Stimulated activated CD4-positive, alpha-beta T cell treated with anti-CD3 and anti-CD28 coated beads, TNF-alpha, amount 100 ng/mL, for 24 hours (primary cell): Measurements from ENCODE around the gene SPRR2A.
"Not testable (repeated sequence)": the region's sequence is repeated elsewhere in the genome, so short reads cannot be mapped to it uniquely, and the experiment has no call there.

Experiments used
- DNase-seq, 3 experiments: peaks; one replicate each; pipeline ENCODE4 v3.0.0-alpha.2; 2020; ENCODE audit warnings: low read depth in 3 of 3

SPRR2A gene

DNA sequence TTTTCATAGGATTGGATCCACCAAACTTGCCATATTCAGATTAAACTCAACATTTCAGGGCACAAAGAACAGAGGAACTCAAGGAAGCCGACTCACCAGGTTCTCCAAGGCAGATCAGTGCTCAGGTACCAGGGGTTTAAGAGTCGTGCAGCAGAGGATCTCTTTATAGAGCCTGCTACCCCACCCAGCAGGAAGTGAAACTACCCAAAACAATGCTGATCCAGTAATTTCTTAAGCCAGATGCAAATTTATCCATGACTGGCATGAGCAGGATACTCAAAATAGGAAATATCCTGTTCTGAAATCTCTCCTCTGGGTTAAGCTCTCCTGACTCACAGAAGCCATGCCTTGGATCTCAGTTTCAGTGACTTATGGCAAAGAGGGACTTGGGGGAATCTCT is at the start of gene SPRR2A:
Gene SPRR2A (minus strand): TSS at position 138 of the 400 bp plus-strand sequence. CDS start 777 bp downstream, outside the sequence.
- DNase-seq, result no peak

- DNase-seq, result no peak
Measured at GRCh38 chr1:153100245-153100644, 42.9 kb upstream of the SPRR2A start.

GRCh38 chr1:153099461-153100045 is 42.2 kb upstream of the SPRR2A start:
- no peak for DNase-seq

DNA sequence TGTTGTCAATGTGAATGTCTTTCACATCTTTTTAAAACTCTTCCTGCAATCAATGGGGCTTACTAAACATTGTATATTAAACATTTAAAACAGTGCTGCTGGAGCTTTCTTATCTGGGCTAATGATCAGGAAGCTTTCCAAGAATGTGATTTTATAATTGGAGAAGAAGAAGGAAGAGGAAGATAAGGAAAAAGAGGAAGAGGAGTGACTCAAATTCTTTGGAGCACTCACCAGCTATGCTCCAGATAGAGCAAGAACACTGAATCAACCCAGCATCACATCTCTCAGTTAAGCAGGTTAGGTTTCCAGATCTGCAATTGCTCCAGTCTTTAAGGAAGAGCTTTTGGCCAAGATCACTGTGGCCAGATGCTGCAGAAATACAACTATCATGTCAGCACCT is 38.5 kb upstream of the SPRR2A start:
- DNase-seq, result no peak

DNA sequence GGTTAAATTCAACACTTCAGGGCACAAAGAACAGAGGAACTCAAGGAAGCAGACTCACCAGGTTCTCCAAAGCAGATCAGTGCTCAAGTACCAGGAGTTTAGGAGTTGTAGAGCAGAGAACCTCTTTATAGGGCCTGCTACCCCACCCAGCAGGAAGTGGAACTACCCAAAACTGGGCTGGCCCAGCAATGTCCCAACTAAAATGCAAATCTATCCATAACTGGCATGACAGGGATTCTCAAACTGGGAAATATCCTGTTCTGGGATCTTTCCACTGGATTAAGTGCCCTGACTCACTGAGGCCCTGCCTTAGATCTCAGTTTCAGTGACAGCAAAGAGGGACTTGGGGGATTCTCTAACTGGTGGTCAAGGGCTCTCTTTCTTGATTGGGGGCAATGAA is 37.1 kb upstream of the SPRR2A start, which contains the start of gene SPRR2E:
Gene SPRR2E (minus strand): TSS at position 101 of the 400 bp plus-strand sequence. CDS start 775 bp downstream, outside the sequence.
- no peak for DNase-seq

DNA sequence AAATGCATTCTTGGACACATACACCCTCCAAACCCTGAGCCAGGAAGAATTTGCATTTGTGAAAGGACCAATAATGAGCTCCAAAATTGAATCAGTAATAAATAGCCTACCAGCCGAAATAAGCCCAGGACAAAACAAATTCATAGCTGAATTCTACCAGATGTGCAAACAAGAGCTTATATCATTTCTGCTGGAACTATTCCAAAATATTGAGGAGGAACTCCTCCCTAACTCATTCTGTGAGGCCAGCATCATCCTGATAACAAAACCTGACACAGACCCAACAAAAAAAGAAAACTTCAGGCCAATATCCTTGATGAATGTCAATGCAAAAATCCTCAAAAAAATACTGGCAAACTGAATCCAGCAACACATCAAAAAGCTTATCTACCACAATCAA is 30.3 kb upstream of the SPRR2A start:
- DNase-seq, result no peak

DNA sequence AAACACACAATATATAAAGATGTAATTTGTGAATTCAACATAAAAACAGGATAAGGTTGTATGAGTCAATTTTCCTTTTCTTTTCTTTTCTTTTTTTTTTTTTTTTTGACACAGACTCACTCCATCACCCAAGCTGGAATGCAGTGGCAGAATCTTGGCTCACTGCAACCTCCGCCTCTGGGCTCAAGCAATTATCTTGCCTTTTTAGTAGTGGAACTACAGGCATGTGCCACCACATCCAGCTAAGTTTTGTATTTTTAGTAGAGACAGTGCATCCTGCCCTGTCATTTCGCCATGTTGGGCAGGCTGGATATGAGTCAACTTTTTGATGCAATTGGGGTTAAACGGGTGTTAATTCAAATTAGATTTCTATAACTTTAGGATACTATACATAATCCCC is 24.4 kb upstream of the SPRR2A start:
- DNase-seq, result no peak

GRCh38 chr1:153072806-153073726 is 15.8 kb upstream of the SPRR2A start:
- no peak for DNase-seq

DNA sequence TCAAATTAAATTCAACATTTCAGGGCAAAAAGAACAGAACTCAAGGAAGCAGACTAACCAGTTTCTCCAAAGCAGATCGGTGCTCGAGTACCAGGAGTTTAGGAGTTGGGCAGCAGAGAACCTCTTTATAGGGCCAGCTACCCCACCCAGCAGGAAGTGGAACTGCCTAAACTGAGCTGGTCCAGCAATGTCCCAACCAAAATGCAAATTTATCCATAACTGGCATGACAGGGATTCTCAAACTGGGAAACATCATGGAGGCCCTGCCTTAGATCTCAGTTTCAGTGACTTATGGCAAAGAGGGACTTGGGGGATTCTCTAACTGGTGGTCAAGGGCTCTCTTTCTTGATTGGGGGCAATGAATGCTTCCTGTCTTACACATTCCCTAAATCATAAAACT is 14.2 kb upstream of the SPRR2A start, which contains the start of gene SPRR2B:
Gene SPRR2B (minus strand): TSS at position 101 of the 400 bp plus-strand sequence. CDS start 772 bp downstream, outside the sequence.
- DNase-seq, result no peak

DNA sequence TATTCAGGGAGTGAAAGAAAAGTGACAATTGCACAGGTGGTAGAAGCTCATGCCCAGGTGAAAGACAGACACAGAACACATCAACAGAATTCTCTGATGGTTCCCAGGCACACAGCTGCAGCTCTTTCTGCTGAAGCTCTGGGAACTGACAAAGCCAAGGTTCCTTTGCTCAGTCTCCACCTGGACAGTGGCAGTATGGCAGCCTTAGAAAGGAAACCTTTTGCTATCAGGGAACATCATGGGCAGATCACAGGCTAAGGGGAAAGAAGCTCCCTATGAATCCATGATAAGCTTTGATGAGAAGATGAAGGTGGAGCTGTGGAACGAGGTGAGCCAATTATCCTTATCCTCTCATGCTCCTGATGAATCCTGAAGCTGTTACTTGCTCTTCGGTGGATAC is 12.9 kb upstream of the SPRR2A start:
- DNase-seq, result no peak

DNA sequence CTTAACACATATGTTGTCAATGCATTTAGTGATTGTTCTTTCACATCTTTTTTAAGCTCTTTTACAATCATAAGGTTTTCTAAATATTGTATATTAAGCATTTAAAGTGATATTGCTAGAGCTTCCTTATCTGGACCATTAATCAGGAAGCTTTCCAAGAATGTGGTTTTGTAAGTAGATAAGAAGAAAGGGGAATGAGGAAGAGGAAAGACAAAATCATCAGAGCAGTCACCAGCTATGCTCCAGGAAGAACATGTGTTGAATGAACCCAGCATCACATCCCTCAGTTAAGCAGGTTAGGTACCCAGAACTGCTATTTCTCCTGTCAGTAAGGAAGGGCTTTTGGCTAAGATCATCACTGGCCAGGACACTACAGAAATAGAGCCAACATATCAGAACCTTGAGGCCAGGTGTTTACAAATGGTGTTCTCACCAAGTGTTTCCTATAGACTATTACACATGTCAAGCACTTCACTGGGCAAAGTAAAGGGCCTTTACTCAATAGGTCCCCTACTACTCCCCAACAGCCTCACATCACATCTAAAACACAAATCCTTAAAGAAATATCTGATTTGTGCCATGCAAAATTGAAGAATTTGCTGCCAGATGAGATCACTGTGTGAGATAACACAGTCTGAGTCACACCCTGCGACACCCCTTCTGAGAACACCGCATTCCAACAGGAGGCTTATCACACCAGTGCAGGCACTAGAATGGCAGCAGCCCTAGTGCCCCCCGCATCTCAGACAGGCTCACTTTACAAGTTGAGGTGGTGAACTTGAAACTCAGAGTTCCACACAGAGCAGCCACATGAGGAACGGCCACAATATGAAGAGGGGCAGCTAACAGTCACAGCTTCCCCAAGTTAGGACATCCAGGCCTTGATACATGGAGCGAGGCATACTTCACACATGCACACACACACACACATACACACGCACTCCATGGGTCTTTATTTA is 1.8 kb upstream of the SPRR2A start:
- DNase-seq, result no peak

DNA sequence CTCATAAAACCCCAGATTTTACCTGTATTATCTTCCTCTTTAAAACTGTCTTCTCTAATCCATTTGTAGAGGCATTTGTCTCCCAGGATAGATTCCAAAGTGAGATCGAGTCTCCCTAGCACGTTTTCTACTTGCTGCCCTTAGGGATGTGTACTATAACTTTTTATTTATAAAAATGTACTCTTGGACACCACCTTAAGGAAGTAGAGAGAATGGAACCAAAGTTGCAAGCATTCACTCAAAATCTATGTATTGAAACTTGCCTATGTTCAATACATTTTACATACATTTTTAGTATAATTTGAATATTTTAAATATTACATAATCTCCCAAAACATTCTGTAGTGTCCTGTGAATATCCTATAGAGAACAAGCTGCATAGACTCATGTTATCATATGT is 842 bp upstream of the SPRR2A start:
- DNase-seq, result no peak

DNA sequence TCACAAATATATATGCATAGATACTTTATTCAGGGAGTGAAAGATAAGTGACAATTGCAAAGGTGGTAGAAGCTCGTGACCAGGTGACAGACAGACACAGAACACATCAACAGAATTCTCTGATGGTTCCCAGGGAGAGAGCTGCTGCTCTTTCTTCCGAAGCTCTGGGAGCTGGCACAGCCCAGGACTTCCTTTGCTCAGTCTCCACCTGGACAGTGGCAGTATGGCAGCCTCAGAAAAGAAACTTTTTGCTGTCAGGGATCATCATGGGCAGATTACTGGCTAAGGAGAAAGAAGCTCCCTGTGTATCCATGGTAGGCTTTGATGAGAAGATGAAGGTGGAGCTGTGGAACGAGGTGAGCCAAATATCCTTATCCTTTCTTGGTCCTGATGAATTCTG is 1.2 kb downstream of the SPRR2A start:
- not testable (repeated sequence) for DNase-seq

GRCh38 chr1:153049211-153049610 is 8.1 kb downstream of the SPRR2A start:
- DNase-seq, result no peak

GRCh38 chr1:153040950-153041631 is 16.2 kb downstream of the SPRR2A start, which contains the start of gene SPRR2D:
TSS of gene SPRR2D (minus strand) at chr1:153041120. CDS start at chr1:153040346, 774 bp downstream.
- DNase-seq, result no peak

GRCh38 chr1:153035211-153035610 is 22.1 kb downstream of the SPRR2A start:
- no peak for DNase-seq

DNA sequence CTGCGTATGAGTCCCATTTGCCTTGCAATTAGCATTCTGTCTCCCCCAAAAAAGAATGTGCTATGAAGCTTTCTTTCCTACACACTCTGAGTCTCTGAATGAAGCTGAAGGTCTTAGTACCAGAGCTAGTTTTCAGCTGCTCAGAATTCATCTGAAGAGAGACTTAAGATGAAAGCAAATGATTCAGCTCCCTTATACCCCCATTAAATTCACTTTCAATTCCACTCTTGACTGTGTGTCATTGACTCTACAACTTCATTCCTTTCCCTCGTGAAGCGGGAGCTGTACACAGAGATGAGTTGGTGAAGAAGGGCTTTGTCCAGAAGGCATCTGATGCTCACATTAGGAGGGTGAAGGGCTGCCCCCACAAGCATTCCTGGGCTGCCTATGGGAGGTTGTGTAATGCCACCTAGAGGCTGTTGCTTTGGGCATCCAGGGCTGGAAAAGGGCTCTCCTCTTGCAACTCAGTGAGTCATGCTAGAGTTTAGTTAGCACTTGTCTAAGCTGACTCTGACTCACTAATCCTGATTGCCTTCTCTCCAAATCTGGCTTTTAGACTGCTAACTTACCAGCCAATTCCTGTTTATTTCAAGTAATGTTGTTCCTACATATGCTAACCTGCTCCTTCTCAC is 24.5 kb downstream of the SPRR2A start:
- no peak for DNase-seq

GRCh38 chr1:153032073-153032472 is 25.2 kb downstream of the SPRR2A start:
- no peak for DNase-seq

DNA sequence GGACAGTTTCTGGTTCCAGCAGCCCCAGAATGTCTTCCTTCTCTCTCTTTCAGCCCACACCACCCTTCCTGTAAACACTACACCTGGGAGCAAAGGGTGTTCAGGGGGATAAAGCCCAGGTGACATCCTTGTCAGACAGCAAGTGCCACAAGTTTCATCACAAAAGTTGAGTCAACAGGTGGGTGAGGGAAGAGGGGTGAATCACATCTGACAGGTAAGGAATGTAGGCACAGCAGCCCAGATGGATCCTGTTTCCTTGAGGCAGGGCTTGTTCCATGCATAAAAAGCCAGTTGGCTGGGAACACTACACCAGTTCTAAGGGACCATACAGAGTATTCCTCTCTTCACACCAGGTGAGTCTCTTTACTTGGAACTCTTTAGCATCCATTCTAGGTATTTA is 26.4 kb downstream of the SPRR2A start, which contains the start of gene SPRR1B:
Gene SPRR1B (plus strand): TSS at position 309 of the 400 bp plus-strand sequence. CDS start 1,143 bp downstream, outside the sequence.
- DNase-seq, result no peak

DNA sequence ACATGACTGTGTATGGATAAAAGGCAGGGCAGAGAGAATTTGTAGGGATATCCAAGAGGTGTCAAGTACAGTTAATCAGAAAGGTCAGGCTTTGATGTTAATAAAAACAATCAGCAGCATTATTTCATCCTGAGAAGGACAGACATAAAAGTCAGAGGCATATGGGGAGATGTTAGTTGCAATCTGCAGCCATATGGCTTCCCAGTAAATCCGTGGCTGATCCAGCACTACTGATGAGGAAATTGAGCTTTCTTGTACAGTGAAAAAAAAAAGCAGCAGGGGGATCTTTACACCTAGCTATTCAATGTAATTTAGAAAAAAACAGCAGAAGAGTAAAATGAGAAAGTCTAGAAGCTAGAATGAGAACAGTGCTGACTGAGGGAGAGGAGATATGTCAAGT is 28.5 kb downstream of the SPRR2A start:
- no peak for DNase-seq
